ENCODE data around the gene MISP3. TPM values are rescaled to one million over a fixed set of nuclear protein-coding genes. Genes with fewer than 3 reads are reported as not detected.

MISP3 gene
- total and polyA plus RNA-seq, 9 of the 15 experiments (the other 6 are each of a cell fraction or from before 2014, with no cell fraction given) = 0.25 to 5.6 (median 1.6) TPM

DNA sequence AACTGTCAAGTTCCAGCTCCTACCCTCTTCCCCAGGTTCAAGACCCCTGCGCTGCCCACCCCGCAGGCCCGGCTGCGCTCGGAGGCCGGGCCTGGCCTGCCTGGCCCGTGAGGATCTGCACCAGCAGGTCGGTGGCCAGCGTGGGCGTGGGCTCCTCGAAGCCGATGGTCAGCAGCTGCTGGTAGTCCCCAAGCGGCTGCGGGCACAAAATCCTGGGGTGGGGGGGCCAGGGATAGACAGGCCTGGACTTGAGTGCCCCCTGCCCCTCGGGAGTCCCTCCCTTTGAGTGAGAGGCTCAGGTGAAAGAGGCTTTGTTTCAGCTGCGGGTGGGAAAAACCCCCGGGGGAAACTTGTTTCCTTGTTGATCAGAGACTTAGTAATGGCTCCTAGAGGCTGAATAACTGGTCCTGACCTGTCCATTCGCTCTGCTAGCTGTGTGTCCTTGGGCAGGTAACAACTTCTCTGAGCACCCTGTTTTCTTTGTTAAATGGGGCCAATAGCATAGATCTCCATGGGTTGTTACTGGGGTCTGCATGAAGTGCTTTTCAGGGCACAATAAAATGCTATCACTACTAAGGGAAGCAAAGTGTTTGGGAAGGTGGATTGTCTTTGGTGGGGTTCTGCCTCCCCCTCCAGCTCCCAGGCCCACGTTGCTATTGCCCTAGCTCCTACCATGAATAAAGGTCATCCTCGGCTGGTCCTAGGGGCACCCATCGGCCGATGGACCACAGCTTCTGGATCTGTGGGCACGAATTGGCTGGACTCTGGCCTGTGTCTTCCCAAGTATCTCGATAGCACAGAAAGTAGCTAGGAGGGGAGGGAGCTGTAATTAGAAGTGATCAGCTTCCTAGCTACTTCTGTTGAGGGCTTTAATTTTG lies 9.4 kb downstream of the MISP3 start (continued):
- TF ChIP-seq SMARCA5 (IDR thresholded peaks at IDR 0.05) (peak; percentile 56; the same call in 1 of the 2 replicates), KLF1 (tag; IDR thresholded peaks at IDR 0.05) (no peak), TEAD4 (IDR thresholded peaks at IDR 0.05; ENCODE audit: low read length) (no peak), TEAD4 (CRISPR knock-in tag; IDR thresholded peaks at IDR 0.05; ENCODE audit: borderline replicate concordance) (no peak), MYC (IDR thresholded peaks at IDR 0.05; ENCODE audit: low read depth, low read length) (no peak), MYC (CRISPR knock-in tag; IDR thresholded peaks at IDR 0.05; ENCODE audit: borderline replicate concordance, low read depth) (0 out of 2 replicates have a peak, but pooled peaks have one; percentile 54), HNRNPUL1 (IDR thresholded peaks at IDR 0.05; ENCODE audit: low read length) (no peak), KDM1A (IDR thresholded peaks at IDR 0.05) (0 out of 4 replicates have a peak, but pooled peaks of 1 of the 2 experiments have one; percentile 22), BHLHE40 (IDR thresholded peaks at IDR 0.05; ENCODE audit: low read length) (peak; percentile 21; the same call in 1 of the 2 replicates)
- TF ChIP-seq, protein P1, sequence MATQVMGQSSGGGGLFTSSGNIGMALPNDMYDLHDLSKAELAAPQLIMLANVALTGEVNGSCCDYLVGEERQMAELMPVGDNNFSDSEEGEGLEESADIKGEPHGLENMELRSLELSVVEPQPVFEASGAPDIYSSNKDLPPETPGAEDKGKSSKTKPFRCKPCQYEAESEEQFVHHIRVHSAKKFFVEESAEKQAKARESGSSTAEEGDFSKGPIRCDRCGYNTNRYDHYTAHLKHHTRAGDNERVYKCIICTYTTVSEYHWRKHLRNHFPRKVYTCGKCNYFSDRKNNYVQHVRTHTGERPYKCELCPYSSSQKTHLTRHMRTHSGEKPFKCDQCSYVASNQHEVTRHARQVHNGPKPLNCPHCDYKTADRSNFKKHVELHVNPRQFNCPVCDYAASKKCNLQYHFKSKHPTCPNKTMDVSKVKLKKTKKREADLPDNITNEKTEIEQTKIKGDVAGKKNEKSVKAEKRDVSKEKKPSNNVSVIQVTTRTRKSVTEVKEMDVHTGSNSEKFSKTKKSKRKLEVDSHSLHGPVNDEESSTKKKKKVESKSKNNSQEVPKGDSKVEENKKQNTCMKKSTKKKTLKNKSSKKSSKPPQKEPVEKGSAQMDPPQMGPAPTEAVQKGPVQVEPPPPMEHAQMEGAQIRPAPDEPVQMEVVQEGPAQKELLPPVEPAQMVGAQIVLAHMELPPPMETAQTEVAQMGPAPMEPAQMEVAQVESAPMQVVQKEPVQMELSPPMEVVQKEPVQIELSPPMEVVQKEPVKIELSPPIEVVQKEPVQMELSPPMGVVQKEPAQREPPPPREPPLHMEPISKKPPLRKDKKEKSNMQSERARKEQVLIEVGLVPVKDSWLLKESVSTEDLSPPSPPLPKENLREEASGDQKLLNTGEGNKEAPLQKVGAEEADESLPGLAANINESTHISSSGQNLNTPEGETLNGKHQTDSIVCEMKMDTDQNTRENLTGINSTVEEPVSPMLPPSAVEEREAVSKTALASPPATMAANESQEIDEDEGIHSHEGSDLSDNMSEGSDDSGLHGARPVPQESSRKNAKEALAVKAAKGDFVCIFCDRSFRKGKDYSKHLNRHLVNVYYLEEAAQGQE (IDR thresholded peaks at IDR 0.05; ENCODE audit: borderline replicate concordance) = peak; percentile 13; the same call in 1 of the 2 replicates
- TF ChIP-seq, protein P1 (CRISPR knock-in tag; IDR thresholded peaks at IDR 0.05; ENCODE audit: low read depth) = no peak
